ENCODE results near the gene ACHE. TPM values are rescaled to one million over a fixed set of nuclear protein-coding genes. Genes with fewer than 3 reads are reported as not detected.

The ACHE gene
- total RNA-seq, 1 donor from 2014 or later, result 9.3 TPM

GRCh38 chr7:100847360-100847759 lies 48.3 kb downstream of the ACHE start:
- Histone ChIP-seq H3K27ac (no peak overlapping the region), H3K4me3 (no peak overlapping the region), H3K4me1 (peaks cover 8% of the 10 kb centered on the region), H3K9me3 (no peaks in the 10 kb centered on the region), H3K27me3 (no peaks in the 10 kb centered on the region), H3K36me3 (no peaks in the 10 kb centered on the region)
- no peak for DNase-seq (ENCODE audit: extremely low spot score in 2 of 2)
- no peak for TF ChIP-seq CTCF (IDR thresholded peaks at IDR 0.05)
- TF ChIP-seq POLR2A (IDR thresholded peaks at IDR 0.05), result no peak
- TF ChIP-seq POLR2AphosphoS5 (IDR thresholded peaks at IDR 0.05; ENCODE audit: insufficient read depth in 1 of 2, low read depth in 1 of 2), result no peak
- intact Hi-C loops (cut with DNase I), result no loop called here

DNA sequence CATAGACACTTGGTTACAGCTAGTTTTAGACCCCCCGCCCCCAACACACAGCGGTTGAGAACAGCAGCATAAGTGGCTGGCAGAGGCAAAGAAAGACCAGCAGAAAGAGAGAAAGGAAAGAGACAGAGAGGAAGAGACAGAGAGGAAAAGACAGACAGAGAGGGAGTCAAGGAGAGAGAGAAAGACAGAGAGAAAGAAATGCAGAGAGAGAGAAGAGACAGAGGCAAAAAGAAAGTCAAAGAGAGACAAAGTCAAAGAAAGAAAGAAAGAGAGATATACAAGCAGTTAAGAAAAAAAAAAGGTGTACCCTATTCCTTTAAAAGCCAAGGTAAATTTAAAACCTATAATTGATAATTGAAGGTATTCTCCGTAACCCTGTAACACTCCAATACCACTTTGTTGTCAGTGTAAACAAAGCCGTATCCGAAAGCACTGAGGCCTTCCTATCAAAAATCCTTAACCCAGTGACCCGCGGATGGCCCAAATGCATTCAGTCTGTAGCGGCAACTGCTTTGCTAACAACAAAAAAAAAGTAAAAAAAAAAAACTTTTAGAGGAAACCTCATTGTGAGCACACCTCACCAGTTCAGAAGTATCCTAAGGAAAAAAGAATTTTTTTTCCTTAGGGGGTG lies 55.1 kb downstream of the ACHE start:
- intact Hi-C loops (cut with DNase I), result no loop called here
- TF ChIP-seq POLR2AphosphoS5 (IDR thresholded peaks at IDR 0.05; ENCODE audit: insufficient read depth in 1 of 2, low read depth in 1 of 2), result no peak
- TF ChIP-seq POLR2A (IDR thresholded peaks at IDR 0.05), result no peak
- TF ChIP-seq CTCF (IDR thresholded peaks at IDR 0.05), result no peak
- no peaks in the 10 kb centered on the region for H3K27me3 ChIP-seq
- no peaks in the 10 kb centered on the region for H3K36me3 ChIP-seq
- no peaks in the 10 kb centered on the region for H3K9me3 ChIP-seq
- no peak overlapping the region for H3K4me3 ChIP-seq
- peaks cover 12% of the 10 kb centered on the region for H3K4me1 ChIP-seq
- H3K27ac ChIP-seq, result no peak overlapping the region
- no peak for DNase-seq (ENCODE audit: extremely low spot score in 2 of 2)

Small RNAs within 50 kb of the gene (microRNA-seq; reads per million reads assigned to microRNA genes)
- not detected for gene MIR6875 (ENCODE audit: borderline number of aligned reads, borderline replicate concordance)

Small RNAs within 50 kb of the gene (small RNA-seq; reads per million reads assigned to genes)
- gene RN7SL549P (not detected), gene RPS29P15 (not detected)

Other genes with a start within 250 kb of the ACHE start
- gene ACTL6B, start 239.4 kb downstream of the ACHE start, total RNA-seq, result 0.49 TPM
- 283 TPM for gene GNB2, start 222.1 kb downstream of the ACHE start, total RNA-seq
- 20.6 TPM for gene GIGYF1, start 201.6 kb downstream of the ACHE start, total RNA-seq
- gene POP7, start 189.8 kb downstream of the ACHE start, total RNA-seq, result 44.0 TPM
- not detected for gene EPO, start 175.4 kb downstream of the ACHE start, total RNA-seq
- gene ZAN, start 162.3 kb downstream of the ACHE start, total RNA-seq, result not detected
- 72.4 TPM for gene EPHB4, start 68.4 kb downstream of the ACHE start, total RNA-seq
- gene SLC12A9, start 43.2 kb downstream of the ACHE start, total RNA-seq, result 15.7 TPM
- 52.1 TPM for gene TRIP6, start 28.5 kb downstream of the ACHE start, total RNA-seq
- gene SRRT, start 20.8 kb downstream of the ACHE start, total RNA-seq, result 96.5 TPM
- gene UFSP1, start 6.2 kb downstream of the ACHE start, total RNA-seq, result 3.4 TPM
- 0.49 TPM for gene MUC3A, start 53.6 kb upstream of the ACHE start, total RNA-seq
- gene MUC12, start 73.7 kb upstream of the ACHE start, total RNA-seq, result 2.7 TPM
- not detected for gene MUC17, start 124.2 kb upstream of the ACHE start, total RNA-seq
- 19.4 TPM for gene TRIM56, start 189.6 kb upstream of the ACHE start, total RNA-seq
- 14.7 TPM for gene SERPINE1, start 231.2 kb upstream of the ACHE start, total RNA-seq

All from vagina (tissue), 2 donors.